ENCODE results near the gene RBFOX1.

The RBFOX1 gene

GRCh38 chr16:7509963-7510601 is 177.4 kb downstream of the RBFOX1 start:
- Histone ChIP-seq H2AFZ (ENCODE audit: low read length) (no peak overlapping the region), H4K20me1 (ENCODE audit: insufficient read depth, low read length, poor library complexity, severe bottlenecking) (no peaks in the 10 kb centered on the region), H3K4me2 (ENCODE audit: low read depth, low read length, poor library complexity, severe bottlenecking) (no peak overlapping the region), H3K27me3 (ENCODE audit: insufficient read depth, low read length, poor library complexity, severe bottlenecking) (no peaks in the 10 kb centered on the region), H3K4me1 (ENCODE audit: insufficient read depth, low read length, poor library complexity, severe bottlenecking) (no peaks in the 10 kb centered on the region), H3F3A (ENCODE audit: low read depth) (no peaks in the 10 kb centered on the region), H3K79me2 (ENCODE audit: insufficient read depth, low read length) (no peaks in the 10 kb centered on the region), H3K36me3 (ENCODE audit: insufficient read depth, low read length) (no peaks in the 10 kb centered on the region), H3K9me2 (replicated peaks; ENCODE audit: low read depth, low read length) (no peaks in the 10 kb centered on the region), H3K9me3 (ENCODE audit: insufficient read depth, low read depth, low read length) (no peaks in the 10 kb centered on the region), H3K4me3 (ENCODE audit: low read length, poor library complexity, severe bottlenecking) (no peak overlapping the region), H3K9ac (ENCODE audit: low read depth, low read length, poor library complexity, severe bottlenecking) (no peak overlapping the region)
- TF ChIP-seq CTCF (conservative IDR thresholded peaks at IDR 0.05; ENCODE audit: low read length) = no peak

- H3K27me3 ChIP-seq (ENCODE audit: insufficient read depth, low read length, poor library complexity, severe bottlenecking) = no peaks in the 10 kb centered on the region
- H3K4me3 ChIP-seq (ENCODE audit: low read length, poor library complexity, severe bottlenecking) = no peak overlapping the region
- TF ChIP-seq EZH2phosphoT487 (IDR thresholded peaks at IDR 0.05; ENCODE audit: borderline replicate concordance) (no peak), CTCF (conservative IDR thresholded peaks at IDR 0.05; ENCODE audit: low read length) (no peak)
- no peaks in the 10 kb centered on the region for H3K79me2 ChIP-seq (ENCODE audit: insufficient read depth, low read length)
- H3K9me3 ChIP-seq (ENCODE audit: insufficient read depth, low read depth, low read length) = no peaks in the 10 kb centered on the region
- H3K4me2 ChIP-seq (ENCODE audit: low read depth, low read length, poor library complexity, severe bottlenecking) = no peak overlapping the region
- H3K4me1 ChIP-seq (ENCODE audit: insufficient read depth, low read length, poor library complexity, severe bottlenecking) = no peaks in the 10 kb centered on the region
- no peak overlapping the region for H3K9ac ChIP-seq (ENCODE audit: low read depth, low read length, poor library complexity, severe bottlenecking)
- no peaks in the 10 kb centered on the region for H3K9me2 ChIP-seq (replicated peaks; ENCODE audit: low read depth, low read length)
- H2AFZ ChIP-seq (ENCODE audit: low read length) = no peak overlapping the region
- no peaks in the 10 kb centered on the region for H3F3A ChIP-seq (ENCODE audit: low read depth)
- no peaks in the 10 kb centered on the region for H4K20me1 ChIP-seq (ENCODE audit: insufficient read depth, low read length, poor library complexity, severe bottlenecking)
- no peaks in the 10 kb centered on the region for H3K36me3 ChIP-seq (ENCODE audit: insufficient read depth, low read length)
Measured at GRCh38 chr16:7511549-7512260, 179.1 kb downstream of the RBFOX1 start.

- Histone ChIP-seq H3K9me3 (ENCODE audit: insufficient read depth, low read depth, low read length) (no peaks in the 10 kb centered on the region), H3K27me3 (ENCODE audit: insufficient read depth, low read length, poor library complexity, severe bottlenecking) (no peaks in the 10 kb centered on the region), H3K9me2 (replicated peaks; ENCODE audit: low read depth, low read length) (no peaks in the 10 kb centered on the region), H3K4me1 (ENCODE audit: insufficient read depth, low read length, poor library complexity, severe bottlenecking) (no peaks in the 10 kb centered on the region), H3F3A (ENCODE audit: low read depth) (no peaks in the 10 kb centered on the region), H3K79me2 (ENCODE audit: insufficient read depth, low read length) (no peaks in the 10 kb centered on the region), H2AFZ (ENCODE audit: low read length) (no peak overlapping the region), H3K4me2 (ENCODE audit: low read depth, low read length, poor library complexity, severe bottlenecking) (no peak overlapping the region), H3K9ac (ENCODE audit: low read depth, low read length, poor library complexity, severe bottlenecking) (no peak overlapping the region), H4K20me1 (ENCODE audit: insufficient read depth, low read length, poor library complexity, severe bottlenecking) (no peaks in the 10 kb centered on the region), H3K36me3 (ENCODE audit: insufficient read depth, low read length) (no peaks in the 10 kb centered on the region), H3K4me3 (ENCODE audit: low read length, poor library complexity, severe bottlenecking) (no peak overlapping the region)
- TF ChIP-seq CTCF (conservative IDR thresholded peaks at IDR 0.05; ENCODE audit: low read length) (no peak), EZH2phosphoT487 (IDR thresholded peaks at IDR 0.05; ENCODE audit: borderline replicate concordance) (no peak)
Measured at GRCh38 chr16:7512503-7512902, 179.9 kb downstream of the RBFOX1 start.
